Osteoblast (primary cell): Measurements from ENCODE around the gene SLC2A9. TPM values are rescaled to one million over a fixed set of nuclear protein-coding genes. Genes with fewer than 3 reads are reported as not detected.
A peak's percentile ranks its signal among the peaks of the same experiment; 100 is the strongest.

Experiments used
- DNase-seq: peaks from one replicate; pipeline ENCODE4 v3.0.0; 2011; ENCODE audit warnings: low spot score, mixed read lengths; ENCODE audit not compliant: insufficient read length; ENCODE audit errors: missing footprints
- H2AFZ ChIP-seq: 2 replicates; pipeline ENCODE4 v1.6.0; 2011; ENCODE audit warnings: mild to moderate bottlenecking, low read length
- H3K27ac ChIP-seq: 2 replicates; pipeline ENCODE4 v1.5.1; 2011; ENCODE audit warnings: mild to moderate bottlenecking, low read depth, low read length, moderate library complexity
- H3K27me3 ChIP-seq: 2 replicates; pipeline ENCODE4 v1.6.0; 2012; ENCODE audit warnings: mild to moderate bottlenecking, control low read depth, inconsistent platforms, low read length, moderate library complexity; ENCODE audit not compliant: insufficient read depth
- H3K36me3 ChIP-seq: 2 replicates; pipeline ENCODE4 v1.5.1; 2011; ENCODE audit warnings: mild to moderate bottlenecking, low read length, control low read depth, moderate library complexity; ENCODE audit not compliant: insufficient read depth
- H3K4me1 ChIP-seq: 2 replicates; pipeline ENCODE4 v1.5.1; 2011; ENCODE audit warnings: mild to moderate bottlenecking, low read length, control low read depth, moderate library complexity; ENCODE audit not compliant: insufficient read depth
- H3K4me2 ChIP-seq: 2 replicates; pipeline ENCODE4 v1.6.0; 2011; ENCODE audit warnings: mild to moderate bottlenecking, low read length; ENCODE audit not compliant: insufficient read depth
- H3K4me3 ChIP-seq: fragments of 200-600 bp; sonication (generic); 3 replicates; pipeline ENCODE4 v1.5.1; 2012; ENCODE audit warnings: mild to moderate bottlenecking, low read length, inconsistent platforms; ENCODE audit not compliant: insufficient read depth
- H3K79me2 ChIP-seq: 2 replicates; pipeline ENCODE4 v1.6.0; 2012; ENCODE audit warnings: mild to moderate bottlenecking, low read length, control low read depth, inconsistent platforms; ENCODE audit not compliant: insufficient read depth
- H3K9me3 ChIP-seq: 2 replicates; pipeline ENCODE4 v1.5.1; 2011; ENCODE audit warnings: low read depth, low read length, control low read depth
- H4K20me1 ChIP-seq: 2 replicates; pipeline ENCODE4 v1.6.0; 2012; ENCODE audit warnings: mild to moderate bottlenecking, low read length, control low read depth; ENCODE audit not compliant: insufficient read depth
- total RNA-seq: library from RNA; depleted of rRNA; stranded (reverse); fragments of >200 nt; gene quantifications from 2 replicates; pipeline ENCODE4 v1.2.3, GENCODE V29; 2012
- TF ChIP-seq, protein P1 (sequence below): IDR thresholded peaks from 2 replicates; pipeline ENCODE4 v1.5.1; 2011; ENCODE audit warnings: mild to moderate bottlenecking, low read depth, low read length, moderate library complexity; ENCODE audit errors: extremely low read depth

SLC2A9 gene
- total RNA-seq, 1 donor: 2.5 TPM

DNA sequence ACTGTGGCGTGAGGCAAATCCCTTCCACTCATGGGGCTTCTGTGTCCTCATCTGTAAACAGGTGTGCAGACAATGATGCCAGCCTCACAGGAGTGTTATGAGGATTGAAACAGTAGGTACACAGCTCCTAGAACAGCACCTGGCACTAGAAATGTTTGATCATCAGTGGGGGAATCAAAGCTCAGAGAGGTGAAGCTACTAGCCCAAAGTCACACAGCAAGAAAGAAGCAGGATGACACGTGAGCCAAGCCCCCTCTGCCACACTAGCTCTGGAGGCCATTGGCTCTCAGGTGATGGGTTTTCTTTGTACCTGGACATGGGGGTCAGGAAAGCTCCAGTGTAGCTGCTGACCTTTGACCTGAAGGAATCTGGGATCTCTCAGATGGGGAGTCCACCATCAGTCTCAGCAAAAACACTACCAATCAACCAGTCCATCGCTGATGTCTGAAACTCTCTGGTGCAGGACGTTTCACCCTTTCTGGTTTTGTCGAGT, 13.4 kb upstream of the SLC2A9 start:
- Histone ChIP-seq H3K4me1 (peaks cover 25% of the 10 kb centered on the region), H3K4me3 (no peak overlapping the region), H3K9me3 (no peaks in the 10 kb centered on the region), H2AFZ (no peak overlapping the region), H3K36me3 (no peaks in the 10 kb centered on the region), H3K27ac (no peak overlapping the region), H3K4me2 (no peak overlapping the region), H4K20me1 (no peaks in the 10 kb centered on the region), H3K27me3 (no peaks in the 10 kb centered on the region), H3K79me2 (no peaks in the 10 kb centered on the region)
- TF ChIP-seq, protein P1, sequence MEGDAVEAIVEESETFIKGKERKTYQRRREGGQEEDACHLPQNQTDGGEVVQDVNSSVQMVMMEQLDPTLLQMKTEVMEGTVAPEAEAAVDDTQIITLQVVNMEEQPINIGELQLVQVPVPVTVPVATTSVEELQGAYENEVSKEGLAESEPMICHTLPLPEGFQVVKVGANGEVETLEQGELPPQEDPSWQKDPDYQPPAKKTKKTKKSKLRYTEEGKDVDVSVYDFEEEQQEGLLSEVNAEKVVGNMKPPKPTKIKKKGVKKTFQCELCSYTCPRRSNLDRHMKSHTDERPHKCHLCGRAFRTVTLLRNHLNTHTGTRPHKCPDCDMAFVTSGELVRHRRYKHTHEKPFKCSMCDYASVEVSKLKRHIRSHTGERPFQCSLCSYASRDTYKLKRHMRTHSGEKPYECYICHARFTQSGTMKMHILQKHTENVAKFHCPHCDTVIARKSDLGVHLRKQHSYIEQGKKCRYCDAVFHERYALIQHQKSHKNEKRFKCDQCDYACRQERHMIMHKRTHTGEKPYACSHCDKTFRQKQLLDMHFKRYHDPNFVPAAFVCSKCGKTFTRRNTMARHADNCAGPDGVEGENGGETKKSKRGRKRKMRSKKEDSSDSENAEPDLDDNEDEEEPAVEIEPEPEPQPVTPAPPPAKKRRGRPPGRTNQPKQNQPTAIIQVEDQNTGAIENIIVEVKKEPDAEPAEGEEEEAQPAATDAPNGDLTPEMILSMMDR: no peak
- DNase-seq: peak; percentile 37

- peaks cover 25% of the 10 kb centered on the region for H3K4me1 ChIP-seq
- no peak for DNase-seq
- no peaks in the 10 kb centered on the region for H3K27me3 ChIP-seq
- no peak overlapping the region for H3K27ac ChIP-seq
- H4K20me1 ChIP-seq: no peaks in the 10 kb centered on the region
- no peaks in the 10 kb centered on the region for H3K36me3 ChIP-seq
- H2AFZ ChIP-seq: no peak overlapping the region
- no peak overlapping the region for H3K4me2 ChIP-seq
- H3K4me3 ChIP-seq: no peak overlapping the region
- no peaks in the 10 kb centered on the region for H3K79me2 ChIP-seq
- TF ChIP-seq, protein P1: no peak
- no peaks in the 10 kb centered on the region for H3K9me3 ChIP-seq
Measured at GRCh38 chr4:10034136-10034535, 12.8 kb upstream of the SLC2A9 start.

- DNase-seq: peak; percentile 92
- peaks cover 25% of the 10 kb centered on the region for H3K4me1 ChIP-seq
- TF ChIP-seq, protein P1: no peak
- H3K4me2 ChIP-seq: peak overlapping the region; percentile 63
- no peaks in the 10 kb centered on the region for H3K27me3 ChIP-seq
- H4K20me1 ChIP-seq: no peaks in the 10 kb centered on the region
- H3K27ac ChIP-seq: peak overlapping the region; percentile 69
- no peaks in the 10 kb centered on the region for H3K36me3 ChIP-seq
- no peaks in the 10 kb centered on the region for H3K9me3 ChIP-seq
- H3K79me2 ChIP-seq: no peaks in the 10 kb centered on the region
- no peak overlapping the region for H2AFZ ChIP-seq
- no peak overlapping the region for H3K4me3 ChIP-seq
Measured at GRCh38 chr4:10033191-10033881, 12.0 kb upstream of the SLC2A9 start.

DNA sequence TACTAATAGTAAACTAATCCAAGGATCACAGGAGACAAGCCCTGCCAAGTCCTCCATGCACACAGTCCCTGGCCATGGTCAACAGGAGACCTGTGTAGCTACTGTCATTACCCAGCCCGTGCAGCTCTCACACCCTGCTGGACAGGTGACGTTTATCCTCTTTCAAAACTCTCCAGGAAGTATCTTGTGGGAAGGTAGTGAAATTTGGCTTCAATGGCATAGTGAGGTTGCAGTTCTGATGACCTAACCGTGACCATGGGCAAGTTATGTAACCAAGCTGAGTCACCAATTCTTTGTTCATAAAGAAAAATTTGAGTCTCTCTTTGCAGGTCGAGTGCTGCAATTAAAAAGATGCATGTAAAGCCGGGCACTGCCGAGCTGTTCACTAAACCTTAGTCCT, 11.3 kb upstream of the SLC2A9 start:
- DNase-seq: peak; percentile 71
- peak overlapping the region; percentile 69 for H3K27ac ChIP-seq
- H3K79me2 ChIP-seq: no peaks in the 10 kb centered on the region
- no peaks in the 10 kb centered on the region for H3K27me3 ChIP-seq
- H3K4me3 ChIP-seq: no peak overlapping the region
- TF ChIP-seq, protein P1: no peak
- H3K36me3 ChIP-seq: no peaks in the 10 kb centered on the region
- H3K4me1 ChIP-seq: peaks cover 25% of the 10 kb centered on the region
- H3K9me3 ChIP-seq: no peaks in the 10 kb centered on the region
- H4K20me1 ChIP-seq: no peaks in the 10 kb centered on the region
- no peak overlapping the region for H2AFZ ChIP-seq
- peak overlapping the region; percentile 63 for H3K4me2 ChIP-seq
